Measurements from ENCODE around the gene TNFSF18. TPM values are rescaled to one million over a fixed set of nuclear protein-coding genes. Genes with fewer than 3 reads are reported as not detected.

TNFSF18 gene
- total and polyA plus RNA-seq, 2 experiments from 2014 or later = 0.11 to 0.22 TPM

DNA sequence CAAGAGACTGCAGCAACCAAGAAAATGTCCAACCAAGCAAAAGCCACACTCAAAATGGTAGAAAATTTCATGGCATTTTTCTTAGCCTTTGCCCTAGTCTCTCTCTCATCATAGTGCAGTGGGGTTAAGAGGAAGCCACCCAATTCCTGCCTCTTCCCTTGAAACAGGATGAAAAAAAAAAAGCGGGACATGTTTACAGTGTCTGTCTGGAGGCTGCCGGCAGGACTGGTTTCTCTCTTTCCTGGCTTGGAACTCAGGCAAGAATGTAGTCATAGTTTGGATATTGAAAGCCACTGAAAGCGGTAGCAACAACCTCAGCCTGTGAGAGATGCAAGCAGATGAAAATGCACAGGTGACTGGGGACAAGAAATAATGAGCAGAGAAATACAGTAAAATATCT is 13.3 kb upstream of the TNFSF18 start:
- DNase-seq = no peak
- no peaks in the 10 kb centered on the region for H4K20me1 ChIP-seq (ENCODE audit: insufficient read depth)
- H3K9ac ChIP-seq = no peak overlapping the region
- H3K9me2 ChIP-seq (ENCODE audit: insufficient read depth) = no peaks in the 10 kb centered on the region; the same call in 1 of the 2 replicates
- H3K36me3 ChIP-seq (ENCODE audit: low read depth) = no peaks in the 10 kb centered on the region
- no peaks in the 10 kb centered on the region for H3K9me3 ChIP-seq (ENCODE audit: low read depth)
- no peak overlapping the region for H3K27ac ChIP-seq
- no peak overlapping the region for H3K4me3 ChIP-seq
- TF ChIP-seq EZH2 (IDR thresholded peaks at IDR 0.05; ENCODE audit: insufficient read depth, poor library complexity, severe bottlenecking) = no peak
- TF ChIP-seq EZH2phosphoT487 (IDR thresholded peaks at IDR 0.05; ENCODE audit: insufficient read depth, low read depth) = no peak
- H3K79me2 ChIP-seq (ENCODE audit: insufficient read depth) = no peaks in the 10 kb centered on the region
- in situ Hi-C loops (cut with MboI) = no loop called here
- H3K27me3 ChIP-seq (replicated peaks; ENCODE audit: insufficient read depth) = no peaks in the 10 kb centered on the region
- no peak overlapping the region for H3K4me2 ChIP-seq (ENCODE audit: unreplicated experiment)
- 71% methylated on average over 3 of the region's 3 CpGs for WGBS, 2 experiments (ENCODE audit: low coverage in 1 of 2, low lambda C conversion rate in 2 of 2, missing lambda C conversion rate in 2 of 2)
- H2AFZ ChIP-seq = no peak overlapping the region
- peaks cover 7% of the 10 kb centered on the region for H3F3A ChIP-seq (ENCODE audit: insufficient read depth)
- peaks cover 9% of the 10 kb centered on the region for H3K4me1 ChIP-seq (ENCODE audit: insufficient read depth)

DNA sequence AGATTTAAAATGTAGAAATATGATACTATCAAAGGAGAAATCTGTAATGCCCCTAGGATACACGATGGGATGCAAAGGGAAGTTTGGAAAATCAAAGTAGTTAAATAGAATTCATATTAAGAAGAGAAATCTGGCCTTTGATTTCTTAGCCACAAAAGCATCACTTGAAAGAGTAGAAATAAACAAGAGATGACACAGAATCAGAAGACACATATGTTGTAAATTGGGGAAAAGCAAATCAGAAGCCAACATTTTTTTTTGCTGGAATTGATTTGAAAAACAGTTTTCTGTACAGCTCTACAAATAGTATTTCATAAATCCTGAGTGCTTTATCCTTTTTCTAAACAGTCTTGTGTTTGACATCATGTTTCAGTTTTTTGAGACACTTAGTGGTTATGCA is 12.4 kb upstream of the TNFSF18 start:
- Histone ChIP-seq H3F3A (ENCODE audit: insufficient read depth) (peaks cover 7% of the 10 kb centered on the region), H3K4me2 (ENCODE audit: unreplicated experiment) (no peak overlapping the region), H4K20me1 (ENCODE audit: insufficient read depth) (no peaks in the 10 kb centered on the region), H3K36me3 (ENCODE audit: low read depth) (no peaks in the 10 kb centered on the region), H3K9ac (no peak overlapping the region), H3K27ac (no peak overlapping the region), H3K4me3 (no peak overlapping the region), H3K4me1 (ENCODE audit: insufficient read depth) (peaks cover 9% of the 10 kb centered on the region), H3K27me3 (replicated peaks; ENCODE audit: insufficient read depth) (no peaks in the 10 kb centered on the region), H3K9me2 (ENCODE audit: insufficient read depth) (no peaks in the 10 kb centered on the region; the same call in 1 of the 2 replicates), H3K79me2 (ENCODE audit: insufficient read depth) (no peaks in the 10 kb centered on the region), H2AFZ (no peak overlapping the region), H3K9me3 (ENCODE audit: low read depth) (no peaks in the 10 kb centered on the region)
- no peak for TF ChIP-seq EZH2 (IDR thresholded peaks at IDR 0.05; ENCODE audit: insufficient read depth, poor library complexity, severe bottlenecking)
- TF ChIP-seq EZH2phosphoT487 (IDR thresholded peaks at IDR 0.05; ENCODE audit: insufficient read depth, low read depth) = no peak
- WGBS, 2 experiments (ENCODE audit: low coverage in 1 of 2, low lambda C conversion rate in 2 of 2, missing lambda C conversion rate in 2 of 2) = 6 to 20% methylated on average over 1 of the region's 1 CpG
- in situ Hi-C loops (cut with MboI) = no loop called here
- DNase-seq = no peak

DNA sequence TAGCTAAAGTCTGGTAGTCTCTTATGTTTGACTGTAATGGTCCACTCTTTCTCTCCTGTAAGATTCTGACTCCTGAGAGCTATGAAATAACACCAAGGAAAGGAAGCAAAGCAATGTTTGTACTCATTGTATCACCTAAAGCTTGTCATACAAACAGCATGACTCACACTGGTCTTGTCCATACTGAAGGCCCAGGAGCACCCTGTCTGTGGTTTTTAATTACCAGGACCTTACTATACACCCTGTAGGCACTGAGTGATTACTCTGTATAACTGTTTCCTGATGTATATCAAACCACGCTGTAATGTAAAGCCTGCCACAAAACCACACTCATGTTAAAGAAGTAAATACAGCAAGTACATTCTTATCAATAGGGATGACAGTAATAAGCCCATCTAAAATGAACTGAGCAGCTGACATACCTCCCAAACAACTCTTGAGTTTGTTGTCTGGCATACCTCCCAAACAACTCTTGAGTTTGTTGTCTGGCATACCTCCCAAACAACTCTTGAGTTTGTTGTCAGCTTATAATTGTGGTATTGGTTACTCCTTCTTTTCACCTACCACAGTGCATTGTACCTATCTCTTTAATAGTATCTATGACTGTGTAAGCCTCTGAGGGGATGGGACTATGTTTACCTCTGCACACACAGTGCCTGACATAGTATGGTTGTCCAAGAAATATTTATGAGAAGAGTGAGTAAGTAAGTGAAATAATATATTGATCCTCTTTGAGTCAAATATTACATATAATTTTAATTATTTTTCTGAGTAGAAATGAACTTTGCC is 11.6 kb upstream of the TNFSF18 start:
- Histone ChIP-seq H3K4me1 (ENCODE audit: insufficient read depth) (peaks cover 9% of the 10 kb centered on the region), H3K79me2 (ENCODE audit: insufficient read depth) (no peaks in the 10 kb centered on the region), H3K27ac (no peak overlapping the region), H3K36me3 (ENCODE audit: low read depth) (no peaks in the 10 kb centered on the region), H3K4me3 (no peak overlapping the region), H3K9me2 (ENCODE audit: insufficient read depth) (no peaks in the 10 kb centered on the region; the same call in 1 of the 2 replicates), H3F3A (ENCODE audit: insufficient read depth) (peaks cover 7% of the 10 kb centered on the region), H3K4me2 (ENCODE audit: unreplicated experiment) (no peak overlapping the region), H2AFZ (no peak overlapping the region), H4K20me1 (ENCODE audit: insufficient read depth) (no peaks in the 10 kb centered on the region), H3K9me3 (ENCODE audit: low read depth) (no peaks in the 10 kb centered on the region), H3K9ac (no peak overlapping the region), H3K27me3 (replicated peaks; ENCODE audit: insufficient read depth) (no peaks in the 10 kb centered on the region)
- peak; percentile 84 for DNase-seq
- in situ Hi-C loops (cut with MboI) = no loop called here
- 18 to 29% methylated on average over 1 of the region's 1 CpG for WGBS, 2 experiments (ENCODE audit: low coverage in 1 of 2, low lambda C conversion rate in 2 of 2, missing lambda C conversion rate in 2 of 2)
- no peak for TF ChIP-seq EZH2 (IDR thresholded peaks at IDR 0.05; ENCODE audit: insufficient read depth, poor library complexity, severe bottlenecking)
- no peak for TF ChIP-seq EZH2phosphoT487 (IDR thresholded peaks at IDR 0.05; ENCODE audit: insufficient read depth, low read depth)

DNA sequence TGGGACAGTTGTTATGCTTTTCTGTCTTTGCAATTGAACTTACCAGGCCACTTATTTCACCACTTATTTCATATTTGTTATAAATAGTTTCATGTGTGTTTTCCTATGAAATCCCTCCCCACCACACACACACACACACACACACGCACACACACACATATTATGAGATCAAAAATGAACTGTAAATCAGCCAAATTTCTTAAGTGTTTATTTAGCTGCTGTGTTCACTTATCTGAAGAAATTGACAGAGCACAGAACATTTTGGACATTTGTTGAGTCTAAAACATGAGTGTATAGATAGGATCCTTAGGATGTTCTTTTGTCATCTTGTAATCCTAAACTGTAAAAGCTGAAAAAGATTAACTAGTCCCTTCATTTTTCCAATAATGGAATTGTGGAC is 7.8 kb upstream of the TNFSF18 start:
- Histone ChIP-seq H2AFZ (no peak overlapping the region), H3K9ac (no peak overlapping the region), H3K27ac (no peak overlapping the region), H3F3A (ENCODE audit: insufficient read depth) (peaks cover 7% of the 10 kb centered on the region), H3K9me3 (ENCODE audit: low read depth) (no peaks in the 10 kb centered on the region), H3K4me3 (no peak overlapping the region), H3K79me2 (ENCODE audit: insufficient read depth) (no peaks in the 10 kb centered on the region), H3K4me1 (ENCODE audit: insufficient read depth) (peaks cover 9% of the 10 kb centered on the region), H3K4me2 (ENCODE audit: unreplicated experiment) (no peak overlapping the region), H3K36me3 (ENCODE audit: low read depth) (no peaks in the 10 kb centered on the region), H3K9me2 (ENCODE audit: insufficient read depth) (no peaks in the 10 kb centered on the region; the same call in 1 of the 2 replicates), H4K20me1 (ENCODE audit: insufficient read depth) (no peaks in the 10 kb centered on the region), H3K27me3 (replicated peaks; ENCODE audit: insufficient read depth) (no peaks in the 10 kb centered on the region)
- in situ Hi-C loops (cut with MboI) = no loop called here
- no peak for DNase-seq
- no peak for TF ChIP-seq EZH2 (IDR thresholded peaks at IDR 0.05; ENCODE audit: insufficient read depth, poor library complexity, severe bottlenecking)
- no peak for TF ChIP-seq EZH2phosphoT487 (IDR thresholded peaks at IDR 0.05; ENCODE audit: insufficient read depth, low read depth)
- 89 to 95% methylated on average over 1 of the region's 1 CpG for WGBS, 2 experiments (ENCODE audit: low coverage in 1 of 2, low lambda C conversion rate in 2 of 2, missing lambda C conversion rate in 2 of 2)

All from GM23248 (cell line).